ENCODE results near the gene ITPK1. TPM values are rescaled to one million over a fixed set of nuclear protein-coding genes. Genes with fewer than 3 reads are reported as not detected.
A peak's percentile ranks its signal among the peaks of the same experiment; 100 is the strongest.

The ITPK1 gene
- total RNA-seq, 4 donors from 2014 or later = 64.8 to 235 (median 128) TPM

GRCh38 chr14:93103392-93104080, 12.2 kb downstream of the ITPK1 start:
- Histone ChIP-seq H3K4me1 (peaks cover 25 to 67% (median 40%) of the 10 kb centered on the region in 4 donors), H3K27me3 (no peaks in the 10 kb centered on the region), H3K36me3 (no peaks in the 10 kb centered on the region), H3K9me3 (no peaks in the 10 kb centered on the region), H3K27ac (peak overlapping the region; percentile 27 to 69 (median 55)), H3K4me3 (peak overlapping the region in 1 of 4 donors; percentile 5)
- 55 to 100% methylated on average over 1 to 9 of the region's 9 CpGs for WGBS, 2 donors (ENCODE audit: low coverage in 1 of 2)
- intact Hi-C loops (cut with DNase I; ENCODE audit: low total_unique reads) (loop anchor here (5.0 kb wide), 1 partner anchor 1819 kb away; no protein-coding TSS in a partner anchor), in situ Hi-C loops (cut with MboI; ENCODE audit: low pct_ligation_motif_present in 1 of 4, low pct_unique_long_range_greater_than_20kb in 1 of 4, low sequenced_read_pairs in 3 of 4) (no loop called here)
- DNase-seq = peak; percentile 83
- TF ChIP-seq POLR2AphosphoS5 (IDR thresholded peaks at IDR 0.05) (no peak), EP300 (IDR thresholded peaks at IDR 0.05; ENCODE audit: low read depth) (no peak), CTCF (IDR thresholded peaks at IDR 0.05) (no peak), POLR2A (IDR thresholded peaks at IDR 0.05) (no peak)

- in situ Hi-C loops (cut with MboI; ENCODE audit: low pct_ligation_motif_present in 1 of 4, low pct_unique_long_range_greater_than_20kb in 1 of 4, low sequenced_read_pairs in 3 of 4) = no loop called here
- 70% methylated on average over 10 of the region's 10 CpGs; no CpG with 5 or more reads in 1 of the 2 donors for WGBS, 2 donors (ENCODE audit: low coverage in 1 of 2)
These were observed 13.6 kb downstream of the ITPK1 start for GRCh38 chr14:93102141-93102540.

GRCh38 chr14:93101181-93101580, 14.5 kb downstream of the ITPK1 start:
- no peaks in the 10 kb centered on the region for H3K27me3 ChIP-seq
- H3K9me3 ChIP-seq = no peaks in the 10 kb centered on the region
- intact Hi-C loops (cut with DNase I; ENCODE audit: low total_unique reads) = loop anchor here (5.0 kb wide), 1 partner anchor 1821 kb away; no protein-coding TSS in a partner anchor
- TF ChIP-seq POLR2A (IDR thresholded peaks at IDR 0.05) (no peak), CTCF (IDR thresholded peaks at IDR 0.05) (no peak), POLR2AphosphoS5 (IDR thresholded peaks at IDR 0.05) (no peak), EP300 (IDR thresholded peaks at IDR 0.05; ENCODE audit: low read depth) (no peak)
- no peaks in the 10 kb centered on the region for H3K36me3 ChIP-seq
- H3K27ac ChIP-seq = no peak overlapping the region
- no peak for DNase-seq
- H3K4me3 ChIP-seq = no peak overlapping the region
- WGBS, 2 donors (ENCODE audit: low coverage in 1 of 2) = 75% methylated on average over 6 of the region's 6 CpGs; no CpG with 5 or more reads in 1 of the 2 donors
- peaks cover 14 to 49% (median 29%) of the 10 kb centered on the region in 4 donors for H3K4me1 ChIP-seq
- in situ Hi-C loops (cut with MboI; ENCODE audit: low pct_ligation_motif_present in 1 of 4, low pct_unique_long_range_greater_than_20kb in 1 of 4, low sequenced_read_pairs in 3 of 4) = no loop called here

More at GRCh38 chr14:93102141-93102540, 13.6 kb downstream of the ITPK1 start:
- H3K4me1 ChIP-seq = peaks cover 20 to 55% (median 35%) of the 10 kb centered on the region in 4 donors
- H3K9me3 ChIP-seq = no peaks in the 10 kb centered on the region
- TF ChIP-seq CTCF (IDR thresholded peaks at IDR 0.05) = no peak
- no peak for TF ChIP-seq POLR2AphosphoS5 (IDR thresholded peaks at IDR 0.05)
- TF ChIP-seq EP300 (IDR thresholded peaks at IDR 0.05; ENCODE audit: low read depth) = no peak
- no peak for TF ChIP-seq POLR2A (IDR thresholded peaks at IDR 0.05)
- H3K27ac ChIP-seq = no peak overlapping the region
- DNase-seq = no peak
- no peaks in the 10 kb centered on the region for H3K36me3 ChIP-seq
- H3K4me3 ChIP-seq = no peak overlapping the region
- intact Hi-C loops (cut with DNase I; ENCODE audit: low total_unique reads) = loop anchor here (5.0 kb wide), 1 partner anchor 1820 kb away; no protein-coding TSS in a partner anchor
- H3K27me3 ChIP-seq = no peaks in the 10 kb centered on the region

GRCh38 chr14:93100570-93100969, 15.2 kb downstream of the ITPK1 start:
- Histone ChIP-seq H3K27me3 (no peaks in the 10 kb centered on the region), H3K9me3 (no peaks in the 10 kb centered on the region), H3K4me3 (no peak overlapping the region), H3K4me1 (peaks cover 8 to 44% (median 28%) of the 10 kb centered on the region in 4 donors), H3K27ac (no peak overlapping the region), H3K36me3 (no peaks in the 10 kb centered on the region)
- DNase-seq = no peak
- WGBS, 2 donors (ENCODE audit: low coverage in 1 of 2) = 88 to 96% methylated on average over 4 to 7 of the region's 7 CpGs
- TF ChIP-seq EP300 (IDR thresholded peaks at IDR 0.05; ENCODE audit: low read depth) (no peak), POLR2A (IDR thresholded peaks at IDR 0.05) (no peak), POLR2AphosphoS5 (IDR thresholded peaks at IDR 0.05) (no peak), CTCF (IDR thresholded peaks at IDR 0.05) (no peak)
- in situ Hi-C loops (cut with MboI; ENCODE audit: low pct_ligation_motif_present in 1 of 4, low pct_unique_long_range_greater_than_20kb in 1 of 4, low sequenced_read_pairs in 3 of 4) (no loop called here), intact Hi-C loops (cut with DNase I; ENCODE audit: low total_unique reads) (loop anchor here (5.0 kb wide), 1 partner anchor 1822 kb away; no protein-coding TSS in a partner anchor)

Data from transverse colon (tissue), 4 donors.